A673 (cell line): ENCODE measurements around the gene NRXN2. TPM values are rescaled to one million over a fixed set of nuclear protein-coding genes. Genes with fewer than 3 reads are reported as not detected.

ENCODE experiments used
- BruUV-seq: library from RNA; stranded (reverse); fragments of 400-500 nt; replicated peaks from 2 replicates; lab custom pipeline; 2021; lab: Mats Ljungman, UMichigan
- CTCF ChIA-PET: fragments of 300-600 bp; sonication (Branson Sonifier 250); formaldehyde crosslinking; loops from one replicate; lab custom pipeline; 2022; ENCODE audit warnings: antibody characterized with exemption; lab: Charles Lee
- POLR2A ChIA-PET: fragments of 300-600 bp; sonication (Branson Sonifier 250); formaldehyde crosslinking; loops from one replicate; lab custom pipeline; 2022; ENCODE audit warnings: antibody characterized with exemption; ENCODE audit not compliant: low non-redundant PET; lab: Charles Lee
- DNase-seq: peaks from one replicate; pipeline ENCODE4 v3.0.0-alpha.2; 2015; ENCODE audit warnings: low spot score
- H3K27ac ChIP-seq: fragments of 200-600 bp; sonication (generic); 2 replicates; pipeline ENCODE4 v1.5.1; 2016; ENCODE audit warnings: mixed run types, low read depth, mild to moderate bottlenecking, mixed read lengths, antibody characterized with exemption, low read length; ENCODE audit not compliant: poor library complexity, severe bottlenecking
- H3K27me3 ChIP-seq: fragments of 200-600 bp; sonication (generic); replicated peaks from 2 replicates; pipeline ENCODE4 v1.6.1; 2017; ENCODE audit warnings: mixed run types, low read depth, mild to moderate bottlenecking, mixed read lengths, antibody characterized with exemption, low read length; ENCODE audit not compliant: insufficient read depth, poor library complexity
- H3K36me3 ChIP-seq: fragments of 200-600 bp; sonication (generic); 2 replicates; pipeline ENCODE4 v1.6.1; 2016; ENCODE audit warnings: mixed run types, mild to moderate bottlenecking, mixed read lengths, antibody characterized with exemption, low read length; ENCODE audit not compliant: insufficient read depth, poor library complexity, severe bottlenecking
- H3K4me1 ChIP-seq: fragments of 200-600 bp; sonication (generic); 2 replicates; pipeline ENCODE4 v1.6.1; 2017; ENCODE audit warnings: mixed run types, mild to moderate bottlenecking, mixed read lengths, antibody characterized with exemption, low read length; ENCODE audit not compliant: insufficient read depth, poor library complexity, severe bottlenecking
- H3K4me3 ChIP-seq: fragments of 200-600 bp; sonication (generic); 2 replicates; pipeline ENCODE4 v1.5.1; 2016; ENCODE audit warnings: low read depth, mixed run types, mild to moderate bottlenecking, mixed read lengths, low read length; ENCODE audit not compliant: poor library complexity, severe bottlenecking
- H3K9me3 ChIP-seq: fragments of 200-600 bp; sonication (generic); 2 replicates; pipeline ENCODE4 v1.6.1; 2016; ENCODE audit warnings: mixed run types, low read depth, mild to moderate bottlenecking, mixed read lengths, antibody characterized with exemption, low read length; ENCODE audit not compliant: poor library complexity, severe bottlenecking
- CTCF ChIP-seq: fragments of 300-800, 200-600 bp; sonication (generic); conservative IDR thresholded peaks from 2 replicates; pipeline ENCODE4 v1.5.1; 2017; ENCODE audit warnings: low read depth, mild to moderate bottlenecking, antibody characterized with exemption, low read length, moderate library complexity, mixed read lengths
- EZH2 ChIP-seq: fragments of 200-600 bp; sonication (generic); IDR thresholded peaks from 2 replicates; pipeline ENCODE4 v1.6.1; 2017; ENCODE audit warnings: borderline replicate concordance, low read depth, mild to moderate bottlenecking, mixed read lengths, antibody characterized with exemption, low read length; ENCODE audit not compliant: poor library complexity, severe bottlenecking
- intact Hi-C: fragments of 100-400 bp; cut with micrococcal nuclease; formaldehyde crosslinking; loops from one replicate; pipeline ENCODE4 v1.10.0; 2022; ENCODE audit not compliant: unreplicated experiment
- total RNA-seq: library from RNA; stranded (reverse); gene quantifications from 2 replicates; pipeline ENCODE4 v1.2.3, GENCODE V29; 2021

Gene NRXN2
- total RNA-seq, 1 experiment from 2014 or later: 5.0 TPM

GRCh38 chr11:64604458-64605243, 118.3 kb downstream of the NRXN2 start:
- Histone ChIP-seq H3K36me3 (no peaks in the 10 kb centered on the region), H3K27me3 (no peaks in the 10 kb centered on the region), H3K4me1 (no peaks in the 10 kb centered on the region), H3K4me3 (no peak overlapping the region), H3K9me3 (no peaks in the 10 kb centered on the region), H3K27ac (no peak overlapping the region)
- ChIA-PET CTCF (interaction anchor here (0.5 kb wide), 1 partner anchor 152 kb away, joined by 3 read pairs; no protein-coding TSS in a partner anchor), POLR2A (no interaction called here)
- intact Hi-C loops: no loop called here
- BruUV-seq: no TSS peak
- TF ChIP-seq CTCF (no peak), EZH2 (no peak)
- no peak for DNase-seq

GRCh38 chr11:64603411-64604110, 119.4 kb downstream of the NRXN2 start:
- no peak for DNase-seq
- TF ChIP-seq EZH2 (no peak), CTCF (no peak)
- no peaks in the 10 kb centered on the region for H3K27me3 ChIP-seq
- intact Hi-C loops: no loop called here
- H3K4me1 ChIP-seq: no peaks in the 10 kb centered on the region
- POLR2A ChIA-PET: no interaction called here
- CTCF ChIA-PET: no interaction called here
- no TSS peak for BruUV-seq
- H3K27ac ChIP-seq: no peak overlapping the region
- no peaks in the 10 kb centered on the region for H3K36me3 ChIP-seq
- no peaks in the 10 kb centered on the region for H3K9me3 ChIP-seq
- no peak overlapping the region for H3K4me3 ChIP-seq

GRCh38 chr11:64602466-64603070, 120.4 kb downstream of the NRXN2 start:
- Histone ChIP-seq H3K27ac (no peak overlapping the region), H3K36me3 (no peaks in the 10 kb centered on the region), H3K27me3 (no peaks in the 10 kb centered on the region), H3K4me1 (no peaks in the 10 kb centered on the region), H3K9me3 (no peaks in the 10 kb centered on the region), H3K4me3 (no peak overlapping the region)
- intact Hi-C loops: no loop called here
- TF ChIP-seq CTCF (no peak), EZH2 (no peak)
- no TSS peak for BruUV-seq
- CTCF ChIA-PET: no interaction called here
- POLR2A ChIA-PET: no interaction called here
- no peak for DNase-seq
